ENCODE measurements around the gene LRRC8A. TPM values are rescaled to one million over a fixed set of nuclear protein-coding genes. Genes with fewer than 3 reads are reported as not detected.

The LRRC8A gene
- polyA plus RNA-seq, 1 donor from 2014 or later: 11.6 TPM

DNA sequence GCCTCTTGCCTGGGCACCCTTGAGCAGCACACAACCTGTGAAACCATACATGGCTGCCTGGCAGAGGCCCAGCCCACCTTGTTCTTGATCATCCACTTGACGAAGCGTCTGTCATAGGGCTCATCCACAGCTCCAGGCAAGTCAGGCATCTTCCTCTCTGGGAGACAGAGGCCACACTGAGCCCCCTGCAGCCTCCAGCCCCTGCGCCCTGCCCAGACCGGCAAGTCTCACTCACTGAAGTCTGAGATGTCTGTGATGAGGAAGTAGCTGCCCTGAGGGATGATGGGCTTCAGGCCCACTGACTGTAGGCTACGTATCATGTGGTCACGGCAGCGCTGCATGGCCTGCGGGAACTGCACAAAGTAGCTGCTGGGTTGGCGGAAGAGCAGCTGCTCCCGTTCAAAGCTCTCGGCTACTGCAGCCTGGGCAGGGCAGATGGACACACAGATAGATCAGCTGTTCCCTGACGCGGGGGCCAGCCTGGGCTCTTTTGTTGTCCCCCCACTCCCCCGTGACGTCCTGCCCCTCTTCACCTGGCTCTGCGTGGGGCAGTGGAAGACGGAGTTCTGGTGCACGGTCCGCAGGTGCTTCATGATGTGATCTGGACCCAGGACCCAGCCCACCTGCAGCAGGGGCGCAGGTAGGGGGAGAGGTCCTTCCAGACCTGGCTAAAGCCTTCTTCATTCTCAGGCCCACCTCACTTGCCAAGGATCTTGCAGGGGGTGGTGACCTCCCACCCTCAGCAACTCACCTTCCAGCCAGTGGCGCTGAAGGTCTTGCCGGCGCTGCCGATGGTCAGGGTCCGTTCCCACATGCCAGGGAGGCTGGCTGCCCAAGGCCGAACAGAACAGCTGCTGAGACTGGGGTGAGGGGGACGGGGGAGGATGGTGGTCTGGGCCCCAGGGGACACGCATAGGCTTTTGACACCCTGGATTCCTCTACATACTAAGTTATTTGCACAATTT lies 46.4 kb upstream of the LRRC8A start:
- Histone ChIP-seq H3K27ac (ENCODE audit: low read length) (no peak overlapping the region), H4K20me1 (ENCODE audit: insufficient read depth) (no peaks in the 10 kb centered on the region), H3K9me2 (ENCODE audit: insufficient read depth, low read length) (no peaks in the 10 kb centered on the region), H3K9ac (ENCODE audit: low read length) (no peak overlapping the region), H2AFZ (ENCODE audit: low read depth, low read length) (no peak overlapping the region), H3K36me3 (ENCODE audit: insufficient read depth, low read length) (no peaks in the 10 kb centered on the region), H3K79me2 (replicated peaks; ENCODE audit: insufficient read depth, low read length) (no peaks in the 10 kb centered on the region), H3K27me3 (ENCODE audit: insufficient read depth, low read depth, low read length) (no peaks in the 10 kb centered on the region), H3K4me2 (ENCODE audit: low read length) (no peak overlapping the region), H3F3A (ENCODE audit: insufficient read depth, low read length, poor library complexity, severe bottlenecking) (no peaks in the 10 kb centered on the region), H3K4me3 (ENCODE audit: low read length) (no peak overlapping the region), H3K9me3 (ENCODE audit: low read length) (no peaks in the 10 kb centered on the region)
- TF ChIP-seq MXI1 (conservative IDR thresholded peaks at IDR 0.05; ENCODE audit: poor library complexity, severe bottlenecking) (no peak), TAF1 (IDR thresholded peaks at IDR 0.05; ENCODE audit: low read depth) (no peak), REST (IDR thresholded peaks at IDR 0.05; ENCODE audit: borderline replicate concordance) (no peak), CTCF (IDR thresholded peaks at IDR 0.05; ENCODE audit: poor library complexity, severe bottlenecking) (no peak), EZH2 (IDR thresholded peaks at IDR 0.05; ENCODE audit: borderline replicate concordance, insufficient read depth, low read length, poor library complexity, severe bottlenecking) (no peak)

GRCh38 chr9:128836509-128837145 lies 45.3 kb upstream of the LRRC8A start:
- Histone ChIP-seq H3K4me2 (ENCODE audit: low read length) (no peak overlapping the region), H3K9me2 (ENCODE audit: insufficient read depth, low read length) (no peaks in the 10 kb centered on the region), H3K9ac (ENCODE audit: low read length) (no peak overlapping the region), H3K36me3 (ENCODE audit: insufficient read depth, low read length) (no peaks in the 10 kb centered on the region), H3K27ac (ENCODE audit: low read length) (no peak overlapping the region), H3K9me3 (ENCODE audit: low read length) (no peaks in the 10 kb centered on the region), H3K79me2 (replicated peaks; ENCODE audit: insufficient read depth, low read length) (no peaks in the 10 kb centered on the region), H3K4me3 (ENCODE audit: low read length) (no peak overlapping the region), H3F3A (ENCODE audit: insufficient read depth, low read length, poor library complexity, severe bottlenecking) (no peaks in the 10 kb centered on the region), H2AFZ (ENCODE audit: low read depth, low read length) (no peak overlapping the region), H4K20me1 (ENCODE audit: insufficient read depth) (no peaks in the 10 kb centered on the region), H3K27me3 (ENCODE audit: insufficient read depth, low read depth, low read length) (no peaks in the 10 kb centered on the region)
- no peak for TF ChIP-seq REST (IDR thresholded peaks at IDR 0.05; ENCODE audit: borderline replicate concordance)
- TF ChIP-seq EP300 (conservative IDR thresholded peaks at IDR 0.05; ENCODE audit: poor library complexity, severe bottlenecking): no peak
- no peak for TF ChIP-seq MXI1 (conservative IDR thresholded peaks at IDR 0.05; ENCODE audit: poor library complexity, severe bottlenecking)
- TF ChIP-seq SMC3 (conservative IDR thresholded peaks at IDR 0.05; ENCODE audit: poor library complexity): no peak
- no peak for TF ChIP-seq EZH2 (IDR thresholded peaks at IDR 0.05; ENCODE audit: borderline replicate concordance, insufficient read depth, low read length, poor library complexity, severe bottlenecking)
- TF ChIP-seq CTCF (IDR thresholded peaks at IDR 0.05; ENCODE audit: poor library complexity, severe bottlenecking): no peak
- no peak for TF ChIP-seq RAD21 (conservative IDR thresholded peaks at IDR 0.05)
- TF ChIP-seq POLR2AphosphoS5 (IDR thresholded peaks at IDR 0.05): no peak
- no peak for TF ChIP-seq TAF1 (IDR thresholded peaks at IDR 0.05; ENCODE audit: low read depth)

All from neural cell (in vitro differentiated cells).